Neural cell (in vitro differentiated cells): ENCODE measurements around the gene HEG1.

Experiments used
- CTCF ChIP-seq: fragments of 450-650 bp; IDR thresholded peaks from 2 replicates; pipeline ENCODE4 v1.5.1; 2014; ENCODE audit warnings: antibody characterized with exemption, mild to moderate bottlenecking, moderate library complexity; ENCODE audit not compliant: poor library complexity, severe bottlenecking
- EP300 ChIP-seq: fragments of 450-650 bp; conservative IDR thresholded peaks from 2 replicates; pipeline ENCODE4 v1.6.1; 2014; ENCODE audit warnings: antibody characterized with exemption, mild to moderate bottlenecking, moderate library complexity; ENCODE audit not compliant: poor library complexity, severe bottlenecking
- EZH2 ChIP-seq: fragments of 200-600, 300-800 bp; shearing (Covaris generic), sonication (generic); IDR thresholded peaks from 2 replicates; pipeline ENCODE4 v1.6.1; 2014; ENCODE audit warnings: antibody characterized with exemption, low read length, borderline replicate concordance, mild to moderate bottlenecking; ENCODE audit not compliant: insufficient read depth, poor library complexity, severe bottlenecking
- MXI1 ChIP-seq: fragments of 450-650 bp; conservative IDR thresholded peaks from 2 replicates; pipeline ENCODE4 v1.6.1; 2014; ENCODE audit warnings: antibody characterized with exemption, mild to moderate bottlenecking; ENCODE audit not compliant: poor library complexity, severe bottlenecking
- POLR2AphosphoS5 ChIP-seq: IDR thresholded peaks from 2 replicates; pipeline ENCODE4 v1.6.1; 2012
- REST ChIP-seq: IDR thresholded peaks from 2 replicates; pipeline ENCODE4 v1.6.1; 2012; ENCODE audit warnings: borderline replicate concordance
- SMC3 ChIP-seq: fragments of 450-650 bp; conservative IDR thresholded peaks from 2 replicates; pipeline ENCODE4 v1.6.1; 2014; ENCODE audit warnings: antibody characterized with exemption, mild to moderate bottlenecking, moderate library complexity; ENCODE audit not compliant: poor library complexity
- TAF1 ChIP-seq: IDR thresholded peaks from 2 replicates; pipeline ENCODE4 v1.6.1; 2012; ENCODE audit warnings: low read depth

- no peak for TF ChIP-seq CTCF
- no peak for TF ChIP-seq EZH2
- no peak for TF ChIP-seq POLR2AphosphoS5
- TF ChIP-seq SMC3: no peak
- no peak for TF ChIP-seq EP300
- no peak for TF ChIP-seq TAF1
- no peak for TF ChIP-seq MXI1
- no peak for TF ChIP-seq REST
These were observed 4.6 kb downstream of the HEG1 start for GRCh38 chr3:125051205-125051604.
